Colonic mucosa (tissue), 4 donors: ENCODE data around the gene C3orf70. TPM values are rescaled to one million over a fixed set of nuclear protein-coding genes. Genes with fewer than 3 reads are reported as not detected.

Experiments
- DNase-seq: peaks from one replicate; pipeline ENCODE4 v3.0.0-alpha.2; 2020
- H3K27ac ChIP-seq: fragments of 200-600 bp; one replicate; pipeline ENCODE4 v1.8.0; 2021
- H3K27me3 ChIP-seq: fragments of 200-600 bp; one replicate; pipeline ENCODE4 v1.8.0; 2021
- H3K36me3 ChIP-seq: fragments of 200-600 bp; one replicate; pipeline ENCODE4 v1.8.0; 2021
- H3K4me1 ChIP-seq: fragments of 200-600 bp; one replicate; pipeline ENCODE4 v1.8.0; 2021; ENCODE audit warnings: mild to moderate bottlenecking
- H3K4me3 ChIP-seq: fragments of 200-600 bp; one replicate; pipeline ENCODE4 v1.8.0; 2021
- H3K9ac ChIP-seq, 2 donors: one replicate each; pipeline ENCODE4 v1.7.0; 2013; ENCODE audit warnings: control low read depth in 2 of 2, low read depth in 2 of 2, low read length in 2 of 2
- H3K9me3 ChIP-seq: fragments of 200-600 bp; one replicate; pipeline ENCODE4 v1.8.0; 2021
- intact Hi-C: fragments of 100-400 bp; cut with DNase I; formaldehyde crosslinking; loops from one replicate; pipeline ENCODE4 v1.14.1; 2022
- total RNA-seq, 2 donors: library from RNA; stranded (reverse); fragmentation: NEBNext Ultra II Directional in 1 of 2; extraction: Animal tissue kit (Norgen Biotek cat#: 25700) in 1 of 2; gene quantifications; one replicate each; pipeline ENCODE4 v1.2.1, GENCODE V29; 2021
- TF ChIP-seq, protein P1 (sequence below): fragments of 200-600 bp; IDR thresholded peaks from one replicate; pipeline ENCODE4 v1.8.0; 2022; ENCODE audit warnings: antibody characterized with exemption, mild to moderate bottlenecking
- donor health status: healthy.
- donor health status: DM: no; HTN: no; CAD: no.
- donor health status: DM: no; HTN: no; CAD: no.

C3orf70 gene
- total RNA-seq, 2 donors from 2014 or later = 8.4 to 12.7 TPM

DNA sequence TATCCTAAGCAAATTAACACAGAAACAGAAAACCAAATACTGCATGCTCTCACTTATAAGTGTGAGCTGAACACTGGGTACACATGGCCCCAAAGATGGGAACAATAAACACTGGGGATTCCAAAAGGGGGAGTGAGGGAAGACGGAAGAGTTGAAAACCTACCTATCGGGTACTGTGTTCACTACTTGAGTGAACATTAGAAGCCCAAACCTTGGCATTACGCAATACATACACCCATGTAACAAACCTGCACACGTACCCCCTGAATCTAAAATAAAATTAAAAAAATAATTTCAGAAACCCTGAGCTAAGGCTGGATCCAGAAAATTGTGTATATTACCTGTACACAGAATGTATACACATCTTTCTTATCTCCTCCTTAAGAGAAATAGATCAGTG, 42.8 kb upstream of the C3orf70 start:
- Histone ChIP-seq H3K9me3 (no peaks in the 10 kb centered on the region), H3K27ac (no peak overlapping the region), H3K36me3 (no peaks in the 10 kb centered on the region), H3K4me1 (no peaks in the 10 kb centered on the region), H3K9ac (no peak overlapping the region), H3K27me3 (no peaks in the 10 kb centered on the region), H3K4me3 (no peak overlapping the region)
- DNase-seq = no peak
- TF ChIP-seq, protein P1, sequence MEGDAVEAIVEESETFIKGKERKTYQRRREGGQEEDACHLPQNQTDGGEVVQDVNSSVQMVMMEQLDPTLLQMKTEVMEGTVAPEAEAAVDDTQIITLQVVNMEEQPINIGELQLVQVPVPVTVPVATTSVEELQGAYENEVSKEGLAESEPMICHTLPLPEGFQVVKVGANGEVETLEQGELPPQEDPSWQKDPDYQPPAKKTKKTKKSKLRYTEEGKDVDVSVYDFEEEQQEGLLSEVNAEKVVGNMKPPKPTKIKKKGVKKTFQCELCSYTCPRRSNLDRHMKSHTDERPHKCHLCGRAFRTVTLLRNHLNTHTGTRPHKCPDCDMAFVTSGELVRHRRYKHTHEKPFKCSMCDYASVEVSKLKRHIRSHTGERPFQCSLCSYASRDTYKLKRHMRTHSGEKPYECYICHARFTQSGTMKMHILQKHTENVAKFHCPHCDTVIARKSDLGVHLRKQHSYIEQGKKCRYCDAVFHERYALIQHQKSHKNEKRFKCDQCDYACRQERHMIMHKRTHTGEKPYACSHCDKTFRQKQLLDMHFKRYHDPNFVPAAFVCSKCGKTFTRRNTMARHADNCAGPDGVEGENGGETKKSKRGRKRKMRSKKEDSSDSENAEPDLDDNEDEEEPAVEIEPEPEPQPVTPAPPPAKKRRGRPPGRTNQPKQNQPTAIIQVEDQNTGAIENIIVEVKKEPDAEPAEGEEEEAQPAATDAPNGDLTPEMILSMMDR = no peak
- intact Hi-C loops = no loop called here

DNA sequence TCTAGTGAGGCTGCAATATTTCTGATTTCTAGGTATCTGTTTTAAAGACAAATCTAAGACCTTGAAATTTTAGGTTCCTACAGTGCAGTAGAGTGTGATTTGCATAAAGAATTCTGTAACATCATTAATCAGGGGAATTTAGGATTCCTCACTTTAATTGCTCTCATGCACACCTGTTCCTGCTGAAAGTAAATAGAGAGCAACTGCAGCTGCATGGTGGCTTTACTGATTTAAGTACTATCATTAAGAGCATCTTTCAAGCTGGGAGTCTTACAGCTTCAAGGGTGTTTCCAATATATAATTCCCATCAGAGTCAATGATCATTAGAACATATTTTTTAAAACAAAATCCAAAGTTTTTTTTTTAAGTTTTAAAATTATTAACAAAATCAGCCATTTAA, 36.0 kb upstream of the C3orf70 start:
- H3K9ac ChIP-seq = no peak overlapping the region
- no peak overlapping the region for H3K4me3 ChIP-seq
- no peaks in the 10 kb centered on the region for H3K27me3 ChIP-seq
- no peaks in the 10 kb centered on the region for H3K36me3 ChIP-seq
- H3K27ac ChIP-seq = no peak overlapping the region
- DNase-seq = no peak
- TF ChIP-seq, protein P1 = no peak
- H3K4me1 ChIP-seq = no peaks in the 10 kb centered on the region
- intact Hi-C loops = no loop called here
- no peaks in the 10 kb centered on the region for H3K9me3 ChIP-seq

DNA sequence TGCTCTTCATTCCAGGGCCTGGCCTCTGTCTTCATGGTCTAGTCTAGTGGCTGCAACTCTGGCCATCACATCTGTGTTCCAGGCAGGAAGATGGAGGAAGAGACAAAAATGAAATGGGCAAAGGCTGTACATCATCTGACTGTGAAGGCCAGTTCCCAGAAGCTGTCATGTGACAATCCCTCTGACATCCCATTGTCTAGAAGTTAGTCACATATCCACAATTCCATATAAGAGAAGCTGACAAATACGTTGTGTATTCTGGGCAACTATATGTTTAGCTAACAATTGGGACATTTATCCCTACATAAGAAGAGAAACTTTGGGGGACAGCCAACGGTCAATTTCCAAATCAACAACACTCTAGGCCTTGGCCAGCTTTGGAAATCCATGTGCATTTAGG, 34.5 kb upstream of the C3orf70 start:
- Histone ChIP-seq H3K4me1 (no peaks in the 10 kb centered on the region), H3K36me3 (no peaks in the 10 kb centered on the region), H3K27ac (no peak overlapping the region), H3K4me3 (no peak overlapping the region), H3K9me3 (no peaks in the 10 kb centered on the region), H3K27me3 (no peaks in the 10 kb centered on the region), H3K9ac (no peak overlapping the region)
- DNase-seq = peak; percentile 12
- intact Hi-C loops = no loop called here
- TF ChIP-seq, protein P1 = no peak

DNA sequence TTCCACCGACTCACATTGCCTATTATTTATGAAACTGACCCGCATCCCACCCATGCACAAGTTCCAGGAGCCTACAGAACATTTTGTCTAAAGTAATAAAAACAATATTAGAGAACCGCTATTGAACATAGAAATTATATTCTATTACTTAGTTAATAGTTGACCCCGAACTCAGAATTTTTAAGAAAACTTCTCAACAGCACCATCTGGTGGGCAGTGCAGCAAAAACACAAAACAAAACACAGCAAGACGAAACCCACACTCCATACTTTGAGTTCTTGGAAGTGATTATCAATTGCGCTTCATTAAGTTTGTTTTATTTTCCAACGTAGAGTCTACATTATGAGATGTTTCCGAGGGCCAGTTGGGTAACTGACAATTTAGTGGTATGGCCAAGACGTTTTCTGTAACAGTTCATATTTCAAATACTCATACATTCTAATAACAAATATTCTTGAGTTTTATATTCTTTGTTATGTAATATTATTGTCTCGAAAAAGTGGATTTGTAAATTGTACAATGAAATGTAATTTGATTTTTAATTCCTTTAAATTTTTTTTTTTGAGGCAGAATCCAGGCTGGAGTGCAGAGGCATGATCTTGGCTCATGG, 24.0 kb upstream of the C3orf70 start:
- intact Hi-C loops = loop anchor here (5.0 kb wide), 2 partner anchors 105 to 300 kb away; no protein-coding TSS in a partner anchor
- peak; percentile 68 for DNase-seq
- Histone ChIP-seq H3K36me3 (no peaks in the 10 kb centered on the region), H3K27ac (no peak overlapping the region), H3K27me3 (no peaks in the 10 kb centered on the region), H3K4me1 (peaks cover 10% of the 10 kb centered on the region), H3K4me3 (no peak overlapping the region), H3K9ac (no peak overlapping the region), H3K9me3 (no peaks in the 10 kb centered on the region)
- TF ChIP-seq, protein P1 = peak; percentile 71

DNA sequence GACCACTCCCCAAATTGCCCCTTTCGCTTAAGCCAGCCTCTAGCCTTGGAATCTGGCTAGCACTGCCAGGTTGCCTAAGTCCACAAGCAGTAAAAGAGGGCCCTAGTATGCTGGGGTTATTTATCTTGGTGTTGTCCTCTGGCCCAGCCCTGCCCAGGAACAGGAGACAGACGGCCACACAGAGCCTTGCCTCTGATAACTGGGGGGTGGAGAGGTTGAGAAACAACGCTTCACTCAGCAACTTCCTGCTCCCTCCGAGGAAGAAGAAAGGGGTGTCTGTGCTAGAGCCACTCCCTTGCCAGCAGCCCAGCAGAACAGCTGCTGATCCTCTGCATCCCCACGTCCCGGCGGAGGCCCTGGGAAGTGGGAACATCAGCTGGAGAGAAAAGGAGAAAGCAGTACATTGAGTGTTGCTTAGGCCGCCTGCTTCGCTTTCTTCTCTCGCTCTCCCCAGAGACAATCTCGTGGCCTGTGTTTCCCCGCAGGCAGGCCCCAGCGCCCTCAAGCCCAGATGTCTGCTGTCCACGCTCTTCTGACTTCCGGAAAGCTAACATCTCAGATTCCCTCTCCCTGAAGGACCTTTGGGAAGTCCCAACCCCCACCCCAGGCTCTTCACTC, 22.6 kb upstream of the C3orf70 start:
- peak overlapping the region; percentile 89 for H3K27ac ChIP-seq
- no peaks in the 10 kb centered on the region for H3K36me3 ChIP-seq
- intact Hi-C loops = loop anchor here (5.0 kb wide), 2 partner anchors 103 to 298 kb away; no protein-coding TSS in a partner anchor
- no peak overlapping the region for H3K4me3 ChIP-seq
- no peaks in the 10 kb centered on the region for H3K27me3 ChIP-seq
- DNase-seq = peak; percentile 89
- no peaks in the 10 kb centered on the region for H3K9me3 ChIP-seq
- peak overlapping the region; percentile 54 to 68 for H3K9ac ChIP-seq
- TF ChIP-seq, protein P1 = no peak
- H3K4me1 ChIP-seq = peaks cover 10% of the 10 kb centered on the region
